Measurements from ENCODE around the gene PPP3R1. TPM values are rescaled to one million over a fixed set of nuclear protein-coding genes. Genes with fewer than 3 reads are reported as not detected.

Gene PPP3R1
- polyA plus RNA-seq, 10 donors = 44.1 to 67.9 (median 51.7) TPM

GRCh38 chr2:68236876-68237275 lies 15.5 kb downstream of the PPP3R1 start:
- DNase-seq = no peak

- no peak for DNase-seq
Measured at GRCh38 chr2:68236103-68236734, 16.1 kb downstream of the PPP3R1 start.

GRCh38 chr2:68235090-68235489 lies 17.2 kb downstream of the PPP3R1 start:
- DNase-seq = no peak

GRCh38 chr2:68234405-68234804 lies 17.9 kb downstream of the PPP3R1 start:
- no peak for DNase-seq

GRCh38 chr2:68231061-68231372 lies 21.3 kb downstream of the PPP3R1 start:
- DNase-seq = no peak

GRCh38 chr2:68230241-68231060 lies 21.9 kb downstream of the PPP3R1 start:
- DNase-seq = peak in 1 of 3 donors; percentile 36

GRCh38 chr2:68226794-68227193 lies 25.5 kb downstream of the PPP3R1 start:
- no peak for DNase-seq

- no peak for DNase-seq
Measured at GRCh38 chr2:68225119-68225632, 27.2 kb downstream of the PPP3R1 start.

GRCh38 chr2:68223419-68223818 lies 28.9 kb downstream of the PPP3R1 start:
- DNase-seq = no peak

GRCh38 chr2:68222287-68222686 lies 30.0 kb downstream of the PPP3R1 start:
- DNase-seq = no peak

GRCh38 chr2:68218343-68218901 lies 33.9 kb downstream of the PPP3R1 start:
- no peak for DNase-seq

- no peak for DNase-seq
Measured at GRCh38 chr2:68217729-68218128, 34.6 kb downstream of the PPP3R1 start.

- DNase-seq = peak in 2 of 3 donors; percentile 21 to 31
Measured at GRCh38 chr2:68216454-68217310, 35.6 kb downstream of the PPP3R1 start.

- DNase-seq = no peak
Measured at GRCh38 chr2:68214381-68214780, 38.0 kb downstream of the PPP3R1 start.

- DNase-seq = no peak
Measured at GRCh38 chr2:68206793-68207192, 45.5 kb downstream of the PPP3R1 start.

GRCh38 chr2:68203587-68203986 lies 48.7 kb downstream of the PPP3R1 start:
- DNase-seq = no peak

GRCh38 chr2:68200157-68200787 lies 52.1 kb downstream of the PPP3R1 start:
- no peak for DNase-seq

- DNase-seq = peak; percentile 42 to 66 (median 61)
Measured at GRCh38 chr2:68196120-68196716, 56.1 kb downstream of the PPP3R1 start.

- DNase-seq = no peak
Measured at GRCh38 chr2:68195096-68195495, 57.2 kb downstream of the PPP3R1 start.

GRCh38 chr2:68193787-68194372 lies 58.5 kb downstream of the PPP3R1 start:
- DNase-seq = peak in 1 of 3 donors; percentile 21

GRCh38 chr2:68193144-68193543 lies 59.2 kb downstream of the PPP3R1 start:
- no peak for DNase-seq
